Purkinje cell (primary cell): Measurements from ENCODE around the gene PPEF1. TPM values are rescaled to one million over a fixed set of nuclear protein-coding genes. Genes with fewer than 3 reads are reported as not detected.

Experiments used
- polyA plus RNA-seq: library from polyadenylated mRNA; unstranded; fragments of >200 nt; fragmentation: Nextera tagmentation; gene quantifications from 2 replicates; pipeline ENCODE4 v1.2.1, GENCODE V29; 2014

Gene PPEF1
- polyA plus RNA-seq, result 3.3 TPM in 1 of 2 replicates, not detected in the other

GRCh38 chrX:18707426-18708049, at the start of gene PPEF1:
TSS of gene PPEF1 (plus strand) at chrX:18707645. CDS start at chrX:18707781, 136 bp downstream.

GRCh38 chrX:18672008-18672407, 35.4 kb upstream of the PPEF1 start, which contains the start of gene RS1:
TSS of gene RS1 (minus strand) at chrX:18672108. CDS start at chrX:18672068, 40 bp downstream.

Other genes with a start within 250 kb of the PPEF1 start
- 2.8 TPM in 1 of 2 replicates, not detected in the other for gene RS1, start 35.5 kb upstream of the PPEF1 start, polyA plus RNA-seq